HepG2 (cell line): Measurements from ENCODE around the gene ALDH1A2. TPM values are rescaled to one million over a fixed set of nuclear protein-coding genes. Genes with fewer than 3 reads are reported as not detected.

Experiments used
- ATAC-seq: fragments of 200-7000 bp; cut with Tn5 transposase; 3 replicates; pipeline ENCODE4 v1.9.1; 2020; ENCODE audit warnings: mild to moderate bottlenecking, moderate library complexity
- BruUV-seq: library from RNA; stranded (reverse); fragments of 400-500 nt; replicated peaks from 2 replicates; lab custom pipeline; 2021; lab: Mats Ljungman, UMichigan
- CTCF ChIA-PET: fragments of 300-600 bp; formaldehyde crosslinking; extraction: SDS; loops from one replicate; lab custom pipeline; 2021; ENCODE audit warnings: low total read pairs, inconsistent platforms, low intra/inter-chr PET ratio; lab: Yijun Ruan, JAX
- POLR2A ChIA-PET: fragments of 350-600 bp; sonication (Branson Sonifier 250); formaldehyde crosslinking; loops from one replicate; lab custom pipeline; 2020; ENCODE audit warnings: antibody characterized with exemption, inconsistent platforms; lab: Yijun Ruan, JAX
- DNase-seq: peaks from one replicate; pipeline ENCODE4 v3.0.0-alpha.2; 2015; ENCODE audit warnings: low spot score
- FAIRE-seq: peaks from 3 replicates; lab custom pipeline; 2011; peaks lifted over from hg19 to GRCh38; lab: Jason Lieb, UNC
- H2AFZ ChIP-seq: one replicate; pipeline ENCODE4 v1.6.1; 2011; ENCODE audit warnings: low read length, inconsistent platforms
- H3K27ac ChIP-seq: fragments of 300-600 bp; 3 replicates; pipeline ENCODE4 v1.8.0; 2011; ENCODE audit warnings: mixed run types, mild to moderate bottlenecking, mixed read lengths, low read length, inconsistent platforms; ENCODE audit not compliant: insufficient read depth; ENCODE audit errors: extremely low read length
- H3K27me3 ChIP-seq, 2 experiments: fragments of 200-600 bp in 1 of 2; 2 replicates in 1 of 2; 3 replicates in 1 of 2; pipeline versions ENCODE4 v1.6.0 to v1.8.0; 2011; ENCODE audit warnings: low read length in 2 of 2, mild to moderate bottlenecking in 2 of 2, moderate library complexity in 2 of 2, inconsistent platforms in 1 of 2; ENCODE audit not compliant: insufficient read depth in 2 of 2, control insufficient read depth in 1 of 2
- H3K36me3 ChIP-seq, 2 experiments: fragments of 200-600 bp in 1 of 2; replicated peaks in 1 of 2; 2 replicates in 1 of 2; 3 replicates in 1 of 2; pipeline versions ENCODE4 v1.5.1 to v1.8.0; 2011; ENCODE audit warnings: low read length in 2 of 2, inconsistent platforms in 1 of 2; ENCODE audit not compliant: insufficient read depth in 2 of 2, control insufficient read depth in 1 of 2
- H3K4me1 ChIP-seq: 2 replicates; pipeline ENCODE4 v1.5.1; 2012; ENCODE audit warnings: low read length, inconsistent platforms; ENCODE audit not compliant: insufficient read depth
- H3K4me2 ChIP-seq: 2 replicates; pipeline ENCODE4 v1.6.0; 2011; ENCODE audit warnings: low read depth, low read length, inconsistent platforms
- H3K4me3 ChIP-seq, 3 experiments: fragments of 200-600 bp in 1 of 3; sonication (generic), shearing (Covaris generic) in 1 of 3; replicated peaks in 1 of 3; 2 replicates each; pipeline ENCODE4 v1.5.1; 2011 to 2016; ENCODE audit warnings: low read length in 3 of 3, inconsistent platforms in 2 of 3, low read depth in 2 of 3, mild to moderate bottlenecking in 2 of 3, control low read depth in 1 of 3, mixed read lengths in 1 of 3; ENCODE audit not compliant: insufficient read depth in 1 of 3
- H3K79me2 ChIP-seq: one replicate; pipeline ENCODE4 v1.6.1; 2011; ENCODE audit warnings: low read length, inconsistent platforms; ENCODE audit not compliant: insufficient read depth
- H3K9ac ChIP-seq: 2 replicates; pipeline ENCODE4 v1.6.0; 2011; ENCODE audit warnings: mild to moderate bottlenecking, low read depth, low read length, inconsistent platforms; ENCODE audit not compliant: insufficient read depth
- H3K9me3 ChIP-seq: 2 replicates; pipeline ENCODE4 v1.5.1; 2012; ENCODE audit warnings: mild to moderate bottlenecking, low read length
- H4K20me1 ChIP-seq: 2 replicates; pipeline ENCODE4 v1.6.0; 2011; ENCODE audit warnings: inconsistent platforms, mild to moderate bottlenecking, low read length, moderate library complexity; ENCODE audit not compliant: insufficient read depth
- MAFF ChIP-seq: IDR thresholded peaks from 2 replicates; pipeline ENCODE4 v1.6.1; 2011; ENCODE audit warnings: low read depth, low read length, improper control_type of control experiment
- TARDBP ChIP-seq: sonication (generic); formaldehyde crosslinking; IDR thresholded peaks from 2 replicates; pipeline ENCODE4 v1.8.0; 2022; ENCODE audit warnings: mild to moderate bottlenecking, missing genetic modification reagents
- ZNF782 ChIP-seq: sonication (generic); formaldehyde crosslinking; IDR thresholded peaks from 2 replicates; pipeline ENCODE4 v1.4.0; 2020; ENCODE audit warnings: missing genetic modification reagents, mild to moderate bottlenecking, borderline replicate concordance
- WGBS: methylation state at CpG from one replicate; pipeline ENCODE4 v1.1.6; 2017; ENCODE audit warnings: low lambda C conversion rate; 5-methylcytosine and 5-hydroxymethylcytosine counted together
- in situ Hi-C: cut with HindIII; loops from 2 replicates; pipeline ENCODE4 v1.10.0; 2017; ENCODE audit warnings: low pct_unique_long_range_greater_than_20kb; ENCODE audit not compliant: extremely low pct_ligation_motif_present
- intact Hi-C: fragments of 100-400 bp; cut with micrococcal nuclease; formaldehyde crosslinking; loops from one replicate; pipeline ENCODE4 v1.10.0; 2022; ENCODE audit not compliant: unreplicated experiment
- polyA plus RNA-seq, 8 experiments: library from polyadenylated mRNA; depleted of rRNA in 3 of 8; stranded (reverse) in 7 of 8; unstranded in 1 of 8; fragments of >200 nt; fragmentation: Illumina TruSeq in 4 of 8; extraction: Trizol in 4 of 8; gene quantifications; 2 replicates each; pipeline versions ENCODE4 v1.2.1 to v1.2.3, GENCODE V29; 2011 to 2016; ENCODE audit warnings: low read depth in 4 of 8, missing spikeins in 1 of 8, mixed read lengths in 1 of 8; ENCODE audit not compliant: insufficient read depth in 1 of 8
- total RNA-seq, 5 experiments: library from RNA; depleted of rRNA; stranded (reverse); fragments of >200 nt; fragmentation: Illumina TruSeq; extraction: Trizol; gene quantifications; 2 replicates each; pipeline ENCODE4 v1.2.3, GENCODE V29; 2016; ENCODE audit warnings: low read depth in 1 of 5
- TF ChIP-seq, protein P1 (sequence below): sonication (generic); formaldehyde crosslinking; IDR thresholded peaks from 2 replicates; pipeline ENCODE4 v1.5.1; 2020; ENCODE audit warnings: mild to moderate bottlenecking, missing genetic modification reagents, moderate library complexity
- TF ChIP-seq, protein P2 (sequence below): sonication (generic); formaldehyde crosslinking; IDR thresholded peaks from 2 replicates; pipeline ENCODE4 v1.5.0; 2020; ENCODE audit warnings: missing genetic modification reagents, mild to moderate bottlenecking, borderline replicate concordance
- TF ChIP-seq, protein P3 (sequence below): sonication (generic); formaldehyde crosslinking; IDR thresholded peaks from 2 replicates; pipeline ENCODE4 v1.5.0; 2020; ENCODE audit warnings: missing genetic modification reagents
- TF ChIP-seq, protein P4 (sequence below): sonication (generic); formaldehyde crosslinking; IDR thresholded peaks from 2 replicates; pipeline ENCODE4 v1.4.0; 2020; ENCODE audit warnings: mild to moderate bottlenecking, missing genetic modification reagents
- TF ChIP-seq, protein P5 (sequence below): sonication (generic); formaldehyde crosslinking; IDR thresholded peaks from 2 replicates; pipeline ENCODE4 v1.8.1; 2023; ENCODE audit warnings: mild to moderate bottlenecking, missing genetic modification reagents
- TF ChIP-seq, protein P6 (sequence below): sonication (generic); formaldehyde crosslinking; IDR thresholded peaks from 2 replicates; pipeline ENCODE4 v1.4.0; 2020; ENCODE audit warnings: low read depth, missing genetic modification reagents

ALDH1A2 gene
- total and polyA plus RNA-seq, 2 of the 13 experiments (the other 11 are each of a cell fraction or from before 2014, with no cell fraction given): 0.64 to 0.90 TPM

DNA sequence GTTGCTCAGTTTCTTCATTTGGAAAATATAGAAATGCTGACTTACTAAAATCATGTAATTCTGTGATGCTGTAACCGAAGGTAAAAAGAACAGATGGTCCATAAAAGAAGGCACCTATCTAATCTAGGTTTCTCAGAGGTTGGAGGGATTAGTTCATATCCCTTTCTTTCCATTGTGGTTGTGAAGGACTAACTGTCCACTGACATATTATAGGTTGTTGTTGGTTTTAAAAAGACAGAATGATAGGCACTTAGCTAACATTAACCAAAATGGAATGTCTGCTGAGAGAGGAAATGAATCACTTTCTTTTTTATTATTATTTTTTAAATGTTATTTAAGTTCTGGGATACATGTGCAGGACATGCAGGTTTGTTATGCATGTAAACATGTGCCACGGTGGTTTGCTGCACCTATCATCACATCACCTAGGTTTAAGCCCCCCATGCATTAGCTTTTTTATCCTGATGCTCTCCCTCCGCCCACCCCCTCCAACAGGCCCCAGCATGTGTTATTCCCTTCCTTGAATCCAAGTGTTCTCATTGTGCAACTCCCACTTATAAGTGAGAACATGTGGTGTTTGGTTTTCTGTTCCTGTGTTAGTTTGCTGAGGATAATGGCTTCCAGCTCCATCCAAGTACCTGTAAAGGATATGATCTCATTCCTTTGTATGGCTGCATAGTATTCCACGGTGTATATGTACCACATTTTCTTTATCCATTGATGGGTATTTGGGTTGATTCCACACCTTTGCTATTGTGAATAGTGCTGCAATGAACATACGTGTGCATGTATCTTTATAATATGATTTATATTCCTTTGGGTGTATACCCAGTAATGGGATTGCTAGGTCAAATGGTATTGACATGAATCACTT, 45.8 kb downstream of the ALDH1A2 start:
- Histone ChIP-seq H3K9ac (no peak overlapping the region), H3K4me1 (no peaks in the 10 kb centered on the region), H3K4me2 (no peak overlapping the region), H3K27ac (no peak overlapping the region), H3K4me3 (no peak overlapping the region), H4K20me1 (no peaks in the 10 kb centered on the region), H3K79me2 (no peaks in the 10 kb centered on the region), H3K27me3 (0 out of 5 replicates have a peak, but pooled peaks cover 0 to 4% of the 10 kb centered on the region in 2 experiments), H2AFZ (no peak overlapping the region), H3K9me3 (no peaks in the 10 kb centered on the region), H3K36me3 (no peaks in the 10 kb centered on the region)
- no peak for ATAC-seq
- intact Hi-C loops (no loop called here), in situ Hi-C loops (no loop called here)
- ChIA-PET POLR2A (no interaction called here), CTCF (no interaction called here)
- BruUV-seq: no TSS peak
- FAIRE-seq: no peak
- no peak for DNase-seq
- WGBS: 0% methylated on average over 5 of the region's 5 CpGs
- TF ChIP-seq, protein P1, sequence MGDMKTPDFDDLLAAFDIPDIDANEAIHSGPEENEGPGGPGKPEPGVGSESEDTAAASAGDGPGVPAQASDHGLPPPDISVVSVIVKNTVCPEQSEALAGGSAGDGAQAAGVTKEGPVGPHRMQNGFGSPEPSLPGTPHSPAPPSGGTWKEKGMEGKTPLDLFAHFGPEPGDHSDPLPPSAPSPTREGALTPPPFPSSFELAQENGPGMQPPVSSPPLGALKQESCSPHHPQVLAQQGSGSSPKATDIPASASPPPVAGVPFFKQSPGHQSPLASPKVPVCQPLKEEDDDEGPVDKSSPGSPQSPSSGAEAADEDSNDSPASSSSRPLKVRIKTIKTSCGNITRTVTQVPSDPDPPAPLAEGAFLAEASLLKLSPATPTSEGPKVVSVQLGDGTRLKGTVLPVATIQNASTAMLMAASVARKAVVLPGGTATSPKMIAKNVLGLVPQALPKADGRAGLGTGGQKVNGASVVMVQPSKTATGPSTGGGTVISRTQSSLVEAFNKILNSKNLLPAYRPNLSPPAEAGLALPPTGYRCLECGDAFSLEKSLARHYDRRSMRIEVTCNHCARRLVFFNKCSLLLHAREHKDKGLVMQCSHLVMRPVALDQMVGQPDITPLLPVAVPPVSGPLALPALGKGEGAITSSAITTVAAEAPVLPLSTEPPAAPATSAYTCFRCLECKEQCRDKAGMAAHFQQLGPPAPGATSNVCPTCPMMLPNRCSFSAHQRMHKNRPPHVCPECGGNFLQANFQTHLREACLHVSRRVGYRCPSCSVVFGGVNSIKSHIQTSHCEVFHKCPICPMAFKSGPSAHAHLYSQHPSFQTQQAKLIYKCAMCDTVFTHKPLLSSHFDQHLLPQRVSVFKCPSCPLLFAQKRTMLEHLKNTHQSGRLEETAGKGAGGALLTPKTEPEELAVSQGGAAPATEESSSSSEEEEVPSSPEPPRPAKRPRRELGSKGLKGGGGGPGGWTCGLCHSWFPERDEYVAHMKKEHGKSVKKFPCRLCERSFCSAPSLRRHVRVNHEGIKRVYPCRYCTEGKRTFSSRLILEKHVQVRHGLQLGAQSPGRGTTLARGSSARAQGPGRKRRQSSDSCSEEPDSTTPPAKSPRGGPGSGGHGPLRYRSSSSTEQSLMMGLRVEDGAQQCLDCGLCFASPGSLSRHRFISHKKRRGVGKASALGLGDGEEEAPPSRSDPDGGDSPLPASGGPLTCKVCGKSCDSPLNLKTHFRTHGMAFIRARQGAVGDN (CRISPR knock-in tag): no peak
- TF ChIP-seq TARDBP (CRISPR knock-in tag) (no peak), MAFF (no peak), ZNF782 (CRISPR knock-in tag) (no peak)
- TF ChIP-seq, protein P2, sequence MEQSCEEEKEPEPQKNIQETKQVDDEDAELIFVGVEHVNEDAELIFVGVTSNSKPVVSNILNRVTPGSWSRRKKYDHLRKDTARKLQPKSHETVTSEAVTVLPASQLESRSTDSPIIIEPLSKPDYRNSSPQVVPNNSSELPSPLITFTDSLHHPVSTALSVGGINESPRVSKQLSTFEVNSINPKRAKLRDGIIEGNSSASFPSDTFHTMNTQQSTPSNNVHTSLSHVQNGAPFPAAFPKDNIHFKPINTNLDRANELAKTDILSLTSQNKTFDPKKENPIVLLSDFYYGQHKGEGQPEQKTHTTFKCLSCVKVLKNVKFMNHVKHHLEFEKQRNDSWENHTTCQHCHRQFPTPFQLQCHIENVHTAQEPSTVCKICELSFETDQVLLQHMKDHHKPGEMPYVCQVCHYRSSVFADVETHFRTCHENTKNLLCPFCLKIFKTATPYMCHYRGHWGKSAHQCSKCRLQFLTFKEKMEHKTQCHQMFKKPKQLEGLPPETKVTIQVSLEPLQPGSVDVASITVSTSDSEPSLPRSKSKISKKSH (CRISPR knock-in tag): no peak
- TF ChIP-seq, protein P3, sequence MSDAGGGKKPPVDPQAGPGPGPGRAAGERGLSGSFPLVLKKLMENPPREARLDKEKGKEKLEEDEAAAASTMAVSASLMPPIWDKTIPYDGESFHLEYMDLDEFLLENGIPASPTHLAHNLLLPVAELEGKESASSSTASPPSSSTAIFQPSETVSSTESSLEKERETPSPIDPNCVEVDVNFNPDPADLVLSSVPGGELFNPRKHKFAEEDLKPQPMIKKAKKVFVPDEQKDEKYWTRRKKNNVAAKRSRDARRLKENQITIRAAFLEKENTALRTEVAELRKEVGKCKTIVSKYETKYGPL (CRISPR knock-in tag): no peak
- TF ChIP-seq, protein P4, sequence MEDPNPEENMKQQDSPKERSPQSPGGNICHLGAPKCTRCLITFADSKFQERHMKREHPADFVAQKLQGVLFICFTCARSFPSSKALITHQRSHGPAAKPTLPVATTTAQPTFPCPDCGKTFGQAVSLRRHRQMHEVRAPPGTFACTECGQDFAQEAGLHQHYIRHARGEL (CRISPR knock-in tag): no peak
- TF ChIP-seq, protein P5, sequence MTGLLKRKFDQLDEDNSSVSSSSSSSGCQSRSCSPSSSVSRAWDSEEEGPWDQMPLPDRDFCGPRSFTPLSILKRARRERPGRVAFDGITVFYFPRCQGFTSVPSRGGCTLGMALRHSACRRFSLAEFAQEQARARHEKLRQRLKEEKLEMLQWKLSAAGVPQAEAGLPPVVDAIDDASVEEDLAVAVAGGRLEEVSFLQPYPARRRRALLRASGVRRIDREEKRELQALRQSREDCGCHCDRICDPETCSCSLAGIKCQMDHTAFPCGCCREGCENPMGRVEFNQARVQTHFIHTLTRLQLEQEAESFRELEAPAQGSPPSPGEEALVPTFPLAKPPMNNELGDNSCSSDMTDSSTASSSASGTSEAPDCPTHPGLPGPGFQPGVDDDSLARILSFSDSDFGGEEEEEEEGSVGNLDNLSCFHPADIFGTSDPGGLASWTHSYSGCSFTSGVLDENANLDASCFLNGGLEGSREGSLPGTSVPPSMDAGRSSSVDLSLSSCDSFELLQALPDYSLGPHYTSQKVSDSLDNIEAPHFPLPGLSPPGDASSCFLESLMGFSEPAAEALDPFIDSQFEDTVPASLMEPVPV: no peak
- TF ChIP-seq, protein P6, sequence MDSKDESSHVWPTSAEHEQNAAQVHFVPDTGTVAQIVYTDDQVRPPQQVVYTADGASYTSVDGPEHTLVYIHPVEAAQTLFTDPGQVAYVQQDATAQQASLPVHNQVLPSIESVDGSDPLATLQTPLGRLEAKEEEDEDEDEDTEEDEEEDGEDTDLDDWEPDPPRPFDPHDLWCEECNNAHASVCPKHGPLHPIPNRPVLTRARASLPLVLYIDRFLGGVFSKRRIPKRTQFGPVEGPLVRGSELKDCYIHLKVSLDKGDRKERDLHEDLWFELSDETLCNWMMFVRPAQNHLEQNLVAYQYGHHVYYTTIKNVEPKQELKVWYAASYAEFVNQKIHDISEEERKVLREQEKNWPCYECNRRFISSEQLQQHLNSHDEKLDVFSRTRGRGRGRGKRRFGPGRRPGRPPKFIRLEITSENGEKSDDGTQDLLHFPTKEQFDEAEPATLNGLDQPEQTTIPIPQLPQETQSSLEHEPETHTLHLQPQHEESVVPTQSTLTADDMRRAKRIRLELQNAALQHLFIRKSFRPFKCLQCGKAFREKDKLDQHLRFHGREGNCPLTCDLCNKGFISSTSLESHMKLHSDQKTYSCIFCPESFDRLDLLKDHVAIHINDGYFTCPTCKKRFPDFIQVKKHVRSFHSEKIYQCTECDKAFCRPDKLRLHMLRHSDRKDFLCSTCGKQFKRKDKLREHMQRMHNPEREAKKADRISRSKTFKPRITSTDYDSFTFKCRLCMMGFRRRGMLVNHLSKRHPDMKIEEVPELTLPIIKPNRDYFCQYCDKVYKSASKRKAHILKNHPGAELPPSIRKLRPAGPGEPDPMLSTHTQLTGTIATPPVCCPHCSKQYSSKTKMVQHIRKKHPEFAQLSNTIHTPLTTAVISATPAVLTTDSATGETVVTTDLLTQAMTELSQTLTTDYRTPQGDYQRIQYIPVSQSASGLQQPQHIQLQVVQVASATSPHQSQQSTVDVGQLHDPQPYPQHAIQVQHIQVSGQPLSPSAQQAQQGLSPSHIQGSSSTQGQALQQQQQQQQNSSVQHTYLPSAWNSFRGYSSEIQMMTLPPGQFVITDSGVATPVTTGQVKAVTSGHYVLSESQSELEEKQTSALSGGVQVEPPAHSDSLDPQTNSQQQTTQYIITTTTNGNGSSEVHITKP: no peak
